ENCODE results near the gene ELF5.
A peak's percentile ranks its signal among the peaks of the same experiment; 100 is the strongest.

ELF5 gene

DNA sequence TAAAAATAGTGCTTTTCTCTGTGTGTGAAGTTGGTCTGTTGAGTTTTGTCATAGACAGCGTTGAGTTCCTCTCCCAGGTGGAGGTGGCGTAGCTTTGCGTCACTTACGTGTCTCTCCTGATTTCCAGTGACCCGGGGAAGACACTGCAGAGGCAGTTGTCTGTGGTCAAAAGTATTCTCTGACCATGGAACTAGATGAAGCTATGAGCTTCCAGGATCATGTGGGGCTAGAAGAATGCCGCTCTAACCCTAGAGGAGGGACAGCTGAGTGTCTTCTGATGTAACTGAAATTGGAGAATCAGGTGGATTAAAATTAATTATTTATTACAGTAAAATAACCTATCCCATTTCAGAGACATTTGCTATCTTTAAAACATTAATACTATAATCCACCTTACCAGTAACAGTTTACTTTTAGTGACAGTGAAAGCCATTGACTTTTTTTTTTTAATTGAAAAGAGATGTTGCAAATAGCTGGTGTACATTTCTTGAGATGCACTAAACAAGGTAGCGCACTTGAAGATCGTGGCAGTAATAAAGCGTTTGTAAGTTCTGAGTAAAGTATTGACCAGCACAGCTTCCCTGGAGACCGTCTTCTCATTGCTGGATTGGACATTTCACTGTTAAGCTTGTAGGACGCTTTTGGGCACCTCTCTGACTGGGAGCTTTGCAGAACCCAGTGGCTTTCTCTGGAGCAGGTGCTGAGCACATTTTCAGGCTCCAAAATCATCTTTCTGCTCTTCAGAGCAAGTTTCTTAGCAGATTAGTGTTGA, 65.2 kb downstream of the ELF5 start:
- DNase-seq = no peak

DNA sequence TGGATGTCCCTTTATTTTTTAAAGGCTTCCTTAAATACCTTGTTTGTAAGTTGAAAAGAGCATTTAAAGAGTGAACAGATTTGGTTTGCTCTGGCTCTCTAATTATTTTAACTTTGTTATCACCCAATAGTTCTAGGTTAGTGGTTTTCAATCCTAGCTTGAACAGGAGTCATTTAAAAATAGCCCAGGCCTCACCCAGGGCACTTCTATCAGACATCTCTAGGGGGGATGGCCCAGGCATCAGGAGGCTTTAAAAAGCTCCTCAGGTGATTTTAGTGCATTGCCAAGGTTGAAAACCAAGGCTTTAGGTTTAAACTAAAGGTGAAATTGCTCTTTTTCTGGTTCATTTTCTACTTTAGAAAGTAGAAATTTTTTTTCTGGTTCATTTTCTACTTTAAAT, 66.5 kb downstream of the ELF5 start:
- no peak for DNase-seq

DNA sequence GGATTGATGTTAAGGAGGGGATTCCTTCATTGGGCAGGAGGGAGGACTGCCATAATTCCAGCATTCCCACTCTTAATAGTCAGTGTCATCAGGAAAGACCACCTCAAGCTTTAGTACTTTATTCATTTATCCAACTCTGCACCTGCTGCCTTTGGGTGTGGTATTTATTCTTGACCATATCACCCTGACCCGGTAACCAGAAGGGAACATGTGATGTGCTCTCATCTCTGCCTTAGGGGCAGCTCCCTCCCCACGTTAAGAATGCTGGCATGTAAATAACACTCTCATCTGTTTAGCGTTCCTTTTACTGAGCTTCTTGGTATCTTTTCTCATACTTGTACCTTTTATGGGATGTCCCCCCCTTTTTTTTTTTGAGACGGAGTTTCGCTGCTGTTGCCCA, 67.2 kb downstream of the ELF5 start:
- no peak for DNase-seq

DNA sequence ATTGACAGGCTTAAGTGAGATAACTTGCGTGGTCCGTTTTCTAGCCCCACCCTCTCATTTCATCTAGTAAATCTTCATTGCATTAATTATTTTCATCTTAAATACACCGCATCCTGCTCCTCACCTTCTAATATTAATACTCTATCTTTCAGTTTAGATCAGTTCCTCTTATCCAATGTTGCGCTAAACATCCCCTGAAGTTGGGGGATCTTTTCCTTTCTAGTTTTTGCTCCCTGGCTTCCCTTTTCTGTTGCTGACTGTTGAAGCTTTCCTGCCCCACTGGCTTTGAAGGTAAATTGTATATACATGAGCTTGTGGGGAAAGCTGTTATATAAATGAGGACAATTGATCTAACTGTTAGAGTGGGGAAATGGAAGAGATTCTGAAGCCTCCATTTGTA, 67.6 kb downstream of the ELF5 start:
- no peak for DNase-seq

DNA sequence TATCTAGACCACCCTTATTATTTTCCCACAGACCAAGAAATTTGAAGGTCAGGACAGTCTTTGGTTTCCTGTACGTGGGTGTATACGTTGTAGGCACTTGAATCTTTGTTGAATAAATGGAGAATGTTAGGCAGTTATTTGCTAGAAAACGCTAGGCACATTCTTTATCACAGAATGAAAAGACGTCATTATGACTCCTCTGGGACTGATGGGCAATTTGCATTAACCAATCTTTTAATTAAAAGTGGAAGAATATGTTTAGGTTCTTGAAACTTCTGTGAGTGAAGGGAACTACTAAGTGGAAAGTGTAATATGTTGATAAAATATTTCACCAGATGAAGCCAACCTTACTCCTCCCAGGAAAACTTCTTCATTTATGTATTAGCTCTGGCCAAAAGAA, 69.2 kb downstream of the ELF5 start:
- DNase-seq = no peak

DNA sequence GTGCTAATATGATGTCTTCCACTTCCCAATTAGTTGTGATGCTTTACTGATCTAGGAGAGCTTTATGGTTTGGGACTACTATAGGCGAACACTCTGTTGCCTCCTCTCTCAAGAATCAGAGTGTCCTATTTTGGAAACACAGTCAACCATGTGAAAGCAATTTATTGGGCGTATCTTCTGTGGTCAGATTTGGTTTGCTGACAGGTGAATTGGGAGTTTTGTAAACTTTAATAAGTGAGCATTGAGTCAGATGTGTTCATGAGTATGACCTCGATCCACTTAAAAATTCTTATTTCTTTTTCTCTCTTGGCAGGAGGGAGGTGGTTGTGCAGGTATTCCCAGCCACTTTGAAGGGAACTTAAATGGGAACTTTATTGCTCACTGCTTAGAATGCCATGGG, 70.5 kb downstream of the ELF5 start:
- no peak for DNase-seq

DNA sequence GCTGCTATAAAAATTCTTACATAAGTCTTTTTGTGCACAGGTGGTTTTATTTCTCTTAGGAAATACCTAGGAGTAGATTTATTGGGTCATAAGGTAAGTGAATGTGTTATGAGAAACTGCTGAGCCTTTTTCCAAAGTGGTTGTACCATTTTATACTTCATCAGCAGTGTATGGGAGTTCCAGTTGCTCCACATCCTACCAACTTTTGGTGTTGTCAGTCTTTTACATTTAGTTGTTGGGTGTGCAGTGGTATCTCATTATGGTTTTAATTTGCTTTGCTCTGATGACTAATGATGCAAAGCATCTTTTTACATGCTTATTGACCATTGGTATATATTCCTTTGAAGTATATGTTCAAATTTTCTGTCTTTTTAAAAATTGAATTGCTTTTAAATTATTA, 71.8 kb downstream of the ELF5 start:
- no peak for DNase-seq

DNA sequence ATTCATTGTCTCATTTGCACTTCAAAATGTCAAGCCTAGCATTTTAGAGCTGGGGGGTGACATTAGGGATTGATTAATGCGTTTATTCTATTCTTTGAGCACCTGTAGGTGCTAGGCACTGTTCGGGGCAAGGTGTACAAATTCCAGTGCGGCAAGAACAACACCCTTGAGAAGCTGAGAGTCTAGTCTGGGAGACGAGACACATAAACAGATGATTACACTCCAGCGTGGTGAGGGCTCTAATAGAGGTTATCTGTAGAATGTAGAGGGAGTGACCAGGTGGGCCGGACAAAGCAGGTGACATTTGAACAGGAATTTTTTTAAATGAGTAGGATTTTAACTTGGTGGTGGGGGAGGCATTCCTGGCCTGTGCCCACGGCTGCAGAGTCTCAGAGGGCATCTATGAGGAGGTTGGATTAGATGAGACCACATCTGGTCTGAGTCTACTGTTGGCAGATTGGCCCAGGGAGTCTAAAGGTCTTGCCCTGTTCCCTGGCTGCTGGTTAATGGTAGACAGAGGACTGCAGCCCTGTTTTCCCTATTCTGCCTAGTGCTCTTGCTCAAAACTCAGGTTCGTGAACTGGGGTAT, 73.9 kb downstream of the ELF5 start:
- DNase-seq = no peak

DNA sequence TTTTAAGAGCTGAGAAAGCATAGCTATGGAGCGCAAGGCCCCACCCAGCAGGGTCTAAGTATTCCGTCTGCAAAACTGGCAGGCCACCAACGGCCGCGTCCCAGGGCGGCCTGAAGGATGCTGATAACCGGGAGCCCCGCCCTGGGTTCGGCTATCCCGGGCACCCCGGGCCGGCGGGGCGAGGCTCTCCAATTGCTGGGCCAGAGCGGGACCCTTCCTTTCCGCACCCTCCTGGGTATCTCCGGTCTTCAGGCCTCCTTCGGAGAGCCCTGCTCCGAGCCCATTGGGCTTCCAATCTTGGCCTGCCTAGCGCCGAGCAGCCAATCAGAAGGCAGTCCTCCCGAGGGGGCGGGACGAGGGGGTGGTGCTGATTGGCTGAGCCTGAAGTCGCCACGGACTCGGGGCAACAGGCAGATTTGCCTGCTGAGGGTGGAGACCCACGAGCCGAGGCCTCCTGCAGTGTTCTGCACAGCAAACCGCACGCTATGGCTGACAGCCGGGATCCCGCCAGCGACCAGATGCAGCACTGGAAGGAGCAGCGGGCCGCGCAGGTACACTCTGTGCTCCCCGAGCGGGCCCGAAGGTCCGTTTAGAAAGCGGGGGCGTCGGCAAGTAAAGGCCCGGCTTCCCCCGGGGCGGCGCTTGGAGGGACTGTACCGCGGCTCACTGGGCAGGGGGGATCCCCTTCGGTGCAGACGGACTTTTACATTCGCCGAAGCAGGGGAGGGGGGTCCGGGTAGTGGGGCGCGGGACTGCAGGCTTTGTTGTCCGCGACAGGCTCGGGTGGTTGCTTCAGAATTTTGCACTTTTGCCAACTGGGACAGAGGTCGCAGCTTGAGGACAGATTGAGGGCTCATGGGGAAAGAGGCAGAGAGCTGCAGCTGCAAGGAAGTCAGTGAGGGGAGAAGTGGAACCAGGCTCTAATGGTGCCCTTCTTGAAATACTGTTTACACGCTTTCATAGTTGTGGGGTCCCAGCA, 74.8 kb downstream of the ELF5 start, which contains the start of gene CAT:
TSS of gene CAT (plus strand) at position 406 of the 979 bp plus-strand sequence. CDS start at position 486, 80 bp downstream.
- DNase-seq = peak; percentile 99

DNA sequence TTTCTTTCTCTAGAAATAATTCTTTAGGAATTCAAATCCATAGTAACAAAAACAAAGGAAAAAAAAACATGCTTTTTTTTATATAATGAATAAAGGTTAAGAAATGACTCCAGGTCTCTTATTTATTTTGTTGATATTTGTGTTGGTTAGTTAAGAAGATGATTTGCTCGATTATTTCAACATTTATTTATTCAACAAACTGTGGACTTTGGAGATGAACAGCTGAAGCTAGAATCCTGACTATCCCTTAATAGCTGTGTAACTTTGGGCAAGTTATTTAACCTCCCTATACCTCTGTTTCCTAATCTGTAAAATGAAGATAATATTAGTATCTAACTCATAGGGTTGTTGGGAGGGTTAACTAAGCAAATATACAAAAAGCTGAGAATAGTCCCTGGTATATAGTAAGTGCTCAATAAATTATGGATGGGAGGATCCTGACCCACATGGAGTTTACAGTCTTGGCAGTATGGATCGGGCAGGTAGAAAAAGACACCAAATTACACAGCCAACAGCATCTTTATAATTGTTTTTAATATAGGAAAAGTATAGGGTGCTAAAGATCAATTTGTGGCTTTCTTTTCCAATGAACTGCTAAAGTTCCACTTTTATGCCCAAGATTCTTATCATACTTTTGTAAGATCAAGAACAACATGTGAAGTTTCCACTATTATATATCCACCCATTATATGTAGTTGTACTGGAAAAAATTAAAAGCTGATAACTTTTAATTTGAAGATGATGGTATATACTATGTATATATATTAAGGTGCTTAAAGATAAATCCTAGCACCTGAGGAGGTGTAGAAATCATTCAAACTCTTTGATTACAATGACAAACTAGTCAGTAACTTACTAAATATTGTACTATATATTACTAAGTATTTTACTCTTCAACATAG, 76.1 kb downstream of the ELF5 start:
- no peak for DNase-seq

DNA sequence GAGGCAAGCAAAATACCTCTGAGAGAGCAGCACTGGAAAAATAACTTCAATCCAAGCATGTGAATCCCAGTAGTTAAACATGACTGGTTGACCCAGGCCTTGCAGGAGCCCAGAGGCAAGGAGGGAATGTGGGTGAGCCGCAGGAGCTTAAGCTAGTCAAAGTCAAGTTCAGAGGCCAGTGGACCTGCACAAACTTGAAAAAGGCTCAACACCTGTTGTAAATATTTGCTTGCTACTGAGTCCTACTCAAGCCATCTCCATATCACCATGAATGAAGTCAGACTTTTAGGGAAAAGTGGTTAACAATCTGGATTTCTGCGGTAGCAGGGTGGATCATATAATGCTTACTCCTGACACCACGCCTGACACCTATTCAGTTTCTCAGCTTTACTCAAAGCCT, 79.7 kb downstream of the ELF5 start:
- DNase-seq = no peak

DNA sequence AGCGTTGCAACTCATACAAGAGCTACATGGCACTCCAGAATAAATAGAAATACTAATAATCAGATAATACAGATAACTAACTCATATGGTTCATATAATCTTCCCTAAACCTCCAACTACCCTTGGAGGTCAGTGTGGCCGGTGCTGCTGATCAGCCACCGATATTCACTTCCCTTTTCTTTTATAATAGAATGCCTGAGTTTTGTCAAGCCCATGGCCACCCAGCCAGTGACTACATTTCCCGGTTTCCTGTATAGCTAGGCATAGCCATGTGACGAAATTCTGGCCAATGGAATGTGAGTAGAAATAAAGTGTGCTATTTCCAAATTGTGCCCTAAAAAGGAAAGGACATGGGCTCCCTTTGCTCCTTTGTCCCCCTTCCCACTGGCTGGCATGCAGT, 80.8 kb downstream of the ELF5 start:
- DNase-seq = no peak

DNA sequence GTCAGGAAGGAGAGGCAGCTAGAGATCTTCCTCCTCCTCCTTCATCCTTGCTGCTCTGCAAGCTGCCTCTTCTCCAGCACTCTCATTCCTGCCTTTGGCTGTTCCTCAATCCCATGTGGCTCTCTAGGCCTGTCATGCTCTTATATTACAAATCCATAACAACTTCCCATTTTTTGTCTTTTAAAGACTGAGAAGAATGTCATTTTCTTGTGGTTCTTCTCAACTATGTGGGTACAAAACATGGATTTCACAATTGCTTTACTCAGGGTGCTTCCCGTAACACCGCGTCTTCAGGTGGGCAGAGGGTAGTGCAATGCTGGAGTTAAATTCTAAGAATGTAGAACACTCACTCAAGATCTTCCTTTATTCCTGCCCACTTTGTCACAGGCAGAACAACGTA, 81.6 kb downstream of the ELF5 start:
- no peak for DNase-seq
